NOMO-1 treated with DMSO at 0.1 percent for 48 hours (cell line): ENCODE results near the gene CRYBG2.

ENCODE experiments used
- DNase-seq: peaks from one replicate; lab custom pipeline; 2025; ENCODE audit not compliant: unreplicated experiment; lab: John Stamatoyannopoulos, UW

Gene CRYBG2

DNA sequence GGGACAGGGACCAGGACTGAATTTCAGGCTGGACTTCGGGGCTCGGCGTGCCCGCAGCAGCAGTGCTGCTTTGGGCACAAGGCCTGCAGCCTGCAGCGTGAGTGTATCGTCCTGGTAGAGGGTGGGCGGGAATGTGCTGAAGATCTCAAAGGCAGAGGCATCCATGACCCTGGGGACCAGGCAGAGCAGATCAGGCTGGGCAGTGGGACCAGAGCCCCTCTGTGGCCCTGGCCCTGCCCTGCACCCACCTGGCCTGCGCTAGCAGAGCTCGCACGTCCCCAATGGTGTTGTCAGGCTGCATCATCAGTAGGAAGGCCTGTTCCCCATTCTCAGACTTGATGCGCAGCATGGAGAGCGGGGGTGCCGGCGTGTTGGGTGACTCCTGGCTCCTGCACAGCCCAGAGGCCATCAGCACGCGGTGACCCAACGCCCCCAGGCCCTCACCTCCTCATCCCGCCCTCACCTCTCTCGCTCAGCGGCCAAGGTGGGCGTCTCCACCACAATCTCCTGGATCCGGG is 71.5 kb downstream of the CRYBG2 start:
- DNase-seq, result no peak

DNA sequence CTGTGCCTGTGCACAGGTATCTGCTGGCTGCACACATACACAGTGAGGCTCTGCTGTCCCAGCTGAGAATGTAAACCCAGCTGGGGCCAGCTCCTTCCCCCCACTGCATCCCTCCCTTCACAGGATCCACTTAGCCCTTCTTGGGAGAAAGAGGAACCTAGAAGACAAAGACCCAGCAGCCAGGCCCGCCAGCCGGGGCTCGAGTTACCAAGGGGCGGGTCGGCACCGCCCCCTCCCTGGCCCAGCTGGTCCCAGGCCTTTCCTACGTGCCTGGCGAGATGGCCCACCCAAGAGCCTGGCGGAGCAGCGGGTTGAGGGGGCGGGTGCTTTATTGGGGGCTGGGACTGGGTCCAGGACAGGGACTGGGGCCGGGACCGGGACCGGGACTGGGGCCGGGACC is 72.0 kb downstream of the CRYBG2 start:
- DNase-seq, result peak; percentile 28

DNA sequence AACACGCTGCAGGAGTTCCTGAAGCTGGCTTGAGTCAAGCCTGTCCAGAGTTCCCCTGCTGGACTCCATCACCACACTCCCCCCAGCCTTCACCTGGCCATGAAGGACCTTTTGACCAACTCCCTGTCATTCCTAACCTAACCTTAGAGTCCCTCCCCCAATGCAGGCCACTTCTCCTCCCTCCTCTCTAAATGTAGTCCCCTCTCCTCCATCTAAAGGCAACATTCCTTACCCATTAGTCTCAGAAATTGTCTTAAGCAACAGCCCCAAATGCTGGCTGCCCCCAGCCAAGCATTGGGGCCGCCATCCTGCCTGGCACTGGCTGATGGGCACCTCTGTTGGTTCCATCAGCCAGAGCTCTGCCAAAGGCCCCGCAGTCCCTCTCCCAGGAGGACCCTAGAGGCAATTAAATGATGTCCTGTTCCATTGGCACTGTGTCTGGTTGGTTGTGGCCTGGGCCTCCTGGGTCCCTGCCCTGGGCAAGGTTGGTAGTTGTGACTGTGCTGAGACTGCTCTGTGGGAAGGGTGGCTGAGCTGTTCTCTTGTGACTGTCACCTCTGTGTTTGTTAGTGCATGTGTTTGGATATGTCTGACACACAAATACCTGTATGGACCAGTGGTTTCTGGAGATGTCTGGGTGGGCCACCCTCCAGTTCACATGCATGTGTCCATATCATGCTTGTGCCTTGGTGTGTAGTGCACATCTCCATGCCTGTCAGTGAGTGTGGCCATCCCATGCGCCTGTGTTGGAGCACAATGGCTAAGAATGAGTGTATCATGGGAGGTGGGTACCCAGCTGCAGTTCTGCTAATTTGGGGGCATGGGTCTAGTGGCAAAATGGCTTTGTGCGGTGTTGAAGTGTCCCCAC is 72.6 kb downstream of the CRYBG2 start:
- DNase-seq, result no peak

DNA sequence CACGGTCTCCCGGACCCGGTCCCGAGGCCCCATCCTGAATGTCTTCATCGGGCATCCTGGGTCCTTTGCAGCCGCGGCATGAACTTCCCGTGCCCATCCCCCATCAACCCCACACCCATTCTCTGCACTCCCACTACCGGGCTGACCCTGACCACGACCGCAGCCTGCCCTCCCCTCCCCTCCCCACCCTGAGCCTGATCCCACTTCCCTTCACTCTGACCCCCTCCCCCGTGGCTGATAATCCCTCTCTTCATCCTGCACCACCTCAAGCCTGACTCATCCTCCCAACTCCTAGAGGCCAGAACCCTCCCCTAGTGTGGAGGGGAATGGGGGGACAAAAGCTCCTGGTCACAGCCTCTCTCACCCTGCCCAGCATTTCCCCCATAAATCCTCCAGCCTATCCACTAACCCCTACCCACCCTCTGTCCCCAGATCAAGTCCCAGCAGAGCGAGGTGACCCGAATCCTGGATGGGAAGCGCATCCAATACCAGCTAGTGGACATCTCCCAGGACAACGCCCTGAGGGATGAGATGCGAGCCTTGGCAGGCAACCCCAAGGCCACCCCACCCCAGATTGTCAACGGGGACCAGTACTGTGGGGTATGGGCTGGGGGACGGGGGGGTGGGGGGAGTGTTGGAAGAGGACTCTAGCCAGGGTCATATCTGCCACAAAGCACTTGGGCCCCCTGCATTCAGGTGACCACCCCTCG is 73.4 kb downstream of the CRYBG2 start:
- no peak for DNase-seq

DNA sequence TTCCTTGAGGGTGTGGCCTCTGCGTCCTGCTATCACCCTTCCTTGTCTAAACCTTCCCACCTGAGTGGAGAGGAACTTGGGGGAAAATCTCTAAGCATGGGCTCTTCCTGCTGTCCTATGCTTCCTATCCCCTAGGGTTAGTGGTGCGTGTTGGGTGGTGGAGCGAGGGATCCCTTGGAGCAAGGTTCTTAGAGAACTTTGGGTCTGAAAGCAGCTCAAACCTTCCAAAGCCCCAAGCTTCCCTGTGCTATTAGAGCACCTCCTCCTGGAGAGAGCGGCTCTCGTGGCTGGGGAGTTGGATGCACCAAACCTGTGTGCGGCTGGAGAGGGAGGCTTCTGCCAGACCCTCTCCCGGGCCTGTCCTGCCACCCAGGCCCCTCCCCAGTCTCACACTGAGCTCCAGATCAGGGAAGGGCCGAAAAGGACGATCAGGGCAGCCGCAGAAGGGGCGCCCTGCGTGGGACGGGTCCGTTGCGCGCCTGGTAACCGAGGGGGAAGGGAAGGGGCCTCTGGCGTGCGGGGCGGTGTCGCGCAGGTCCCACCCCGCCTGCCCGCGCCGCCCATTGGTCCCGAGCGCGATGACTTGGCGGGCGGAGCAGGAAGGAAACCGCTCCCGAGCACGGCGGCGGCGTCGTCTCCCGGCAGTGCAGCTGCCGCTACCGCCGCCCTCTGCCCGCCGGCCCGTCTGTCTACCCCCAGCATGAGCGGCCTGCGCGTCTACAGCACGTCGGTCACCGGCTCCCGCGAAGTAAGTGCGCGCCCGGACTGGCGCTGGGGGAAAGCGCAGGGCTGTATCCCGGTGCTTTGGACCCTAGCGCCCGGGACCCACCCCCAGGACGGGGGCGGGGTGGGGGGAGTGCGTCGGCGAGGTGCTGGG is 74.2 kb downstream of the CRYBG2 start, which contains the start of gene SH3BGRL3:
SH3BGRL3 (plus strand) TSS at position 631 of the 877 bp plus-strand sequence; CDS start at position 701, 70 bp downstream.
- peak; percentile 82 for DNase-seq

DNA sequence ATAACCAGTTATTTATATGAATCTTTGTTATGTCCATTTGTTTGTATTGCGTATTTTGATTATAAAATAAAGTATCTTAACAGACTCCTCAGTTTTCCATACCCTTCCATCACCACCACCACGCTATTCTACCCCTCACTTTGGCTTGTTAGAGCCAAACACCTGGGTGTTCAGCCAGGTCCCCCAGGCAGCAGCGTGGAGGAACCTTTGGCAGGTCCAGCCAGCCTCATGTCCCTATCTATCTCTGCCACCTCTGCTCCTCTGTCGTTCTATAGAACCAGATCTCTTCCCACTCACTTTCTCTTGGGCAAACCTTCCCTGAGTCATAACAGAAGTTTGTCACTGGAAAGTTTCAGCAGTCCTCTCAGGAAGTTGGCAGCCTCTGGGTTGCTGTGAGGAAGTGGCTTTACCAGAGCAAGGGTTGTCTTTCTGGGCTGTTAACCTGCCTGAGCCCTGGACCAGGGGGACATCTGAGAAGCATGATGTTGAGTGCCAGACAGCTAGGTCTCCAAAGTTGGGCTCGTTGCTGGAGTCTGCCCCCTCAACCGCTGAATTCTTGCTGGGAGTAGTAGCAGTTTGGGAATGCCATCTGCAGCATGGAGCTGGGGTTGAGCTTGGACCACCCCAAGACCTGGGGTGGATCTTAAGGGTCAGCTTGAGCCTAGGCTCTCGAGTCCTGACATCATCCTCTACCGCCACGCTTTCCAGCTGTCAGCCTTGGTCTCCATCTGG is 75.0 kb downstream of the CRYBG2 start:
- peak; percentile 31 for DNase-seq

DNA sequence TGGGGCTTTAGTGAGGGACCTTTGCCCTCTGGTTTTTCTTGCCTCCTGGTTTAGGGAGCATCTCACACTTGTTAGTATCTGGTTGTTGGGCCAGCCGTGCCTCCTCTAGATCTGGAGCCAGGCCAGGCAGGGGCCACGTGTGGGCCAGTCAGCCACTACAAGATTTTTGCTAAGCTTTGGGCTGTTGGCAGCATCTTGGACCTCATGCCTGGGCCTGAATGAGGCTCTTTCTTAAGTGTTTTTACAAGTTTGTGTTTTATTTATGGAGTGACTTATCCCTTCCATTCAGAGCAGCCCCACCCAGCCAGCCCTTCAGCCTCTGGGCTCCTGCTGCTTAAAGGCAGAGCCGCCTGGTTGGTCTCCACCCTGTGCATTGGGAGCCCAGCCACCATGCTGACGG is 75.6 kb downstream of the CRYBG2 start:
- DNase-seq, result no peak

DNA sequence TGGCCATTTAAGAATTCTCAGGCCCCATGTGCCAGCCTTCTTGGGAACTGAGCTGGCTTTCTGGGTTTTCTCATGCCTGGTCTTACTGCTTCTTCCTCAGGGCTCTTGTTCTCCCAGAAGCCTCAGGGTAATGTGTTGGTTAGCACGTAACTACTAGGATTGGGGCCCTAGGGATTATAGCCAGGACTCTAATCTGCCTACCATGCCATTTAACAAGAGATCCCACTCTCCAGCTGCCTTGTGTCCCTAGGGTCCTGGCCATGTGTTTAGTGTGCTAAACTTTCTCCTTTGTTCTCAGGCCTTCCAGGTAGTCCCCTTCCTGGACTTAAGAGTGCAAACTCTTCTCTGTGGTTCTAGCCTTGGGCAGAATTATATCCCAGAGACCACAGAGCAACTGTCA is 76.2 kb downstream of the CRYBG2 start:
- DNase-seq, result no peak

DNA sequence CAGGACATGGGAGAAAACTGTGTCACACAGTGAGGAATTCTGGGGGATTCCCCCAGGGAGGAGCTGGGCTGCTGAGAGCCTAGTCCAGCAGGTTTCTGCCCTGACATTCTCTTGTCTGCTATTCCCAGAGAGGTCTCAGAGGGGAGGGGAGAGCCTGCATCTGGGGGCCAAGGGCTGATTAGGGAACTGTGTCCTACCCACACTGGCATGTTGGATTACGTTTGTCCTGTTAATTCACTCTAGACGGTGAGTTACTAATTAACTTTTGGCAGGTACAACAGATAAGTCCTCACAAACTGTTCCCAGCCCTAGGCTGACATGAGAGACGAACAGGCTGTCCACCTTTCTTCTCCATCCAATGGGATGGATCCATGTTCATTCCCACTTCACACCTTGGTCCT is 76.7 kb downstream of the CRYBG2 start:
- no peak for DNase-seq

DNA sequence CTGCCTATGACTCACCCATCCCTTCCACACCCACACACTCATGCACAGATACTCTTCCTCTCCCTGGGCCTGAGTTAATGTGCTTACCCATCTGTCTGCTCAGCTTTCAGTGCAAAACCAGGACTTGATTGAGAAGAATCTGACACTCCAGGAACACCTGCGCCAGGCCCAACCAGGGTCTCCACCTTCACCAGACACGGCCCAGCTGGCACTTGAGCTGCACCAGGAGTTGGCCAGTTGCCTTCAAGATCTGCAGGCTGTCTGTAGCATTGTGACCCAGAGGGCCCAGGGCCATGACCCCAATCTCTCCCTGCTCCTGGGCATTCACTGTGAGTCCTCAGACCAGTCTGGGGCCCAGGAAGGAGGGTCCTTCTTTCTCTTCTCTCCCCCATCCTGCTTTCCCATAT is 77.5 kb downstream of the CRYBG2 start:
- DNase-seq, result peak; percentile 81

DNA sequence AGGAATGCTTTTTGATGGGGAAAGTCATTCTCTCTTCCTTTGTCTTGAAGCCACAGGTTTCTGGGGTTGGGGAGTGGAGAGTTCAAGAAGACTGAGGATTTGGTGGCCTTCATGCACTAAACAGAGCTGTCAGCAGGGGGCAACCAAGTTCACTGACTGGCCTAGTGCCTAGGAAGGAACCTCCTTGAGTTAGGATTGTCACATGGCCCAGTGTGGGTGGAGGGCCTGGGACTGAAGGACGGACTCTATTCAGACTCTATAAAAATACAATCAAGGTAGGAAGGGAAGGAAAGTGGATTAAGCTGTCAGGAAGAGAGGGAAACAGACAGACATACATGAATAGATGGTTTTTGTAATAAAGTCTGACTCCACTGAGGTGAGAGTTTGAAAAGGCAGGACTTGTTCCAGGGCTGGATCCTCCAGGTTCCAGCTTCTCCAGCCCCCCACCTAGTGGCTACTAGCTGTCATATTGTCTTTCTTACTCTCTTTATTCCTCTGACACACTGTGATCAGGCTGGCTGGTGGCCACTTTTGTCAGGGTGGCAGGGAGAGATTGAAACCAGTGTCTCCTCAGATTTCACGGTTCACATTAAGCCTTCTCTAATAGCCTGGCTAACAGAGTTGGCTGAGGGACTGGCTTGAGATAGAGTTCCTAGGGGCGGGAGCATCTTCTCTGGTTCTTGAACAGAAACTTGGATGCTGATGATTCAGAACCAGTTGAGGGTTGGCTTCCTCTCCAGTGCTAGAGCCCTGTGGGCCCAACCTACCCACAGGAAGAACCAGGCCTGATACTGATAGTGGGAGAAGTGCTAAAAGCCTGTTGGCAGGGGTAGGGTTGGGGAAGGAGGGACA is 78.1 kb downstream of the CRYBG2 start:
- peak; percentile 57 for DNase-seq

DNA sequence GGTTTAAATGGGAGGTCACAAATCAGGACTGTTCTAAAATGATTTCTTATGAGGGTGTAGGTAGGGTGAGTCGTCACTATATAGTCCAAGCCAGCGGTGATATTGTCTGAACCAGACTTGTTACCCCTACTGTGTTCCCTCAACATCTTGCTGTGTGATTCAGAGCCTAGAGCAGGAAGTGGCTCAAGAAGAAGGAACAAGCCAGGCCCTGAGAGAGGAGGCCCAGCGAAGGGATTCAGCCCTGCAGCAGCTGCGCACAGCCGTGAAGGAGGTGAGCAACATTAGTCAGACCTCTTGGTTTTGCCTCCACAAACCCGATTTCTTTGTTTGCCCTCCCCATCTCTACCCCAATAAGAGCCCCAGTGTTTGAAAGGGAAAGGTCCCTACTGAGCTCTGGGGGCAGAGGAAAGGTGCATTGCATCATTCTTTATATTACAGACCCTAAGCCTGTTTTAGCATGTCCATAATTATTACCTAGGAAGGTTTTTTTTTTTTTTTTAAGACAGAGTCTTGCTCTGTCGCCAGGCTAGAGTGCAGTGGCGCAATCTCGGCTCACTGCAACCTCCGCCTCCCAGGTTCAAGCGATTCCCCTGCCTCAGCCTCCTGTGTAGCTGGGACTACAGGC is 79.0 kb downstream of the CRYBG2 start:
- DNase-seq, result peak; percentile 94
